ENCODE results near the gene RRP1.

RRP1 gene

DNA sequence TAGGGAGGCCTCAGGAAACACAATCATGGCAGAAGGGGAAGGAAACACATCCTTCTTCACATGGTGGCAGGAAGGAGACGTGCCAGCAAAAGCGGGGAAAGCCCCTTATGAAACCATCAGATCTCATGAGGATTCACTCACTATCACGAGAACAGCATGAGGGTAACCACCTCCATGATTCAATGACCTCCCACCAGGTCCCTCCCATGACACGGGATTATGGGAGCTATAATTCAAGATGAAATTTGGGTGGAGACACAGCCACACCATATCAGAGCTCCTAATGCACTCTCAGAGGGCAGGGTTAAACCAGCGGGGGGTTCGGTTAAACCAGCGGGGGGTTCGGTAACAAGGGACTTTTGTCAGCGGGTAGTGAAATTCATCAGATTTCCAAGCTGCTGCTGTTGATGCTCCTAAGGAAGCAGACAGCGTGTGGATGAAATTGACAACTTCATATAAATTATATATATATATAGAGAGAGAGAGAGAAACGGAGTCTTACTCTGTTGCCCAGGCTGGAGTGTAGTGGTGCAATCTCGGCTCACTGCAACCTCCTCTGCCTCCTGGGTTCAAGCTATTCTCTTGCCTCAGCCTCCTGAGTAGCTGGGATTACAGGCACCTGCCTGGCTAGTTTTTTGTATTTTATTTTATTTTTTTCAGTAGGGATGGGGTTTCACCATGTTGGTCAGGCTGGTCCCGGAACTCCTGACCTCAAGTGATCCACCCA is 17.5 kb upstream of the RRP1 start:
- DNase-seq (ENCODE audit: low read depth, low spot score), result no peak
- TF ChIP-seq YY1 (IDR thresholded peaks at IDR 0.05; ENCODE audit: insufficient read depth, insufficient read length), result no peak
- TF ChIP-seq ZNF274 (IDR thresholded peaks at IDR 0.05; ENCODE audit: low read depth, low read length), result no peak
- no peak for TF ChIP-seq SUZ12 (IDR thresholded peaks at IDR 0.05; ENCODE audit: extremely low read depth, insufficient read depth, insufficient read length)
- Histone ChIP-seq H3K36me3 (ENCODE audit: insufficient read depth, insufficient read length, low read length) (peaks cover 28% of the 10 kb centered on the region), H3K9me3 (ENCODE audit: insufficient read depth, low read length) (no peaks in the 10 kb centered on the region), H3K9ac (ENCODE audit: insufficient read length, low read depth) (no peak overlapping the region), H3K4me3 (ENCODE audit: insufficient read length, low read depth) (no peak overlapping the region), H3K4me1 (ENCODE audit: insufficient read depth, insufficient read length) (peaks cover 32% of the 10 kb centered on the region), H3K27me3 (ENCODE audit: insufficient read depth, insufficient read length) (no peaks in the 10 kb centered on the region)

- no peaks in the 10 kb centered on the region for H3K9me3 ChIP-seq (ENCODE audit: insufficient read depth, low read length)
- DNase-seq (ENCODE audit: low read depth, low spot score), result no peak
- H3K4me3 ChIP-seq (ENCODE audit: insufficient read length, low read depth), result no peak overlapping the region
- H3K36me3 ChIP-seq (ENCODE audit: insufficient read depth, insufficient read length, low read length), result peaks cover 28% of the 10 kb centered on the region
- no peaks in the 10 kb centered on the region for H3K27me3 ChIP-seq (ENCODE audit: insufficient read depth, insufficient read length)
- TF ChIP-seq ZNF274 (IDR thresholded peaks at IDR 0.05; ENCODE audit: low read depth, low read length), result no peak
- no peak for TF ChIP-seq YY1 (IDR thresholded peaks at IDR 0.05; ENCODE audit: insufficient read depth, insufficient read length)
- TF ChIP-seq SUZ12 (IDR thresholded peaks at IDR 0.05; ENCODE audit: extremely low read depth, insufficient read depth, insufficient read length), result no peak
- no peak overlapping the region for H3K9ac ChIP-seq (ENCODE audit: insufficient read length, low read depth)
- H3K4me1 ChIP-seq (ENCODE audit: insufficient read depth, insufficient read length), result peaks cover 27% of the 10 kb centered on the region
These were observed 17.0 kb upstream of the RRP1 start for GRCh38 chr21:43772425-43772821.

DNA sequence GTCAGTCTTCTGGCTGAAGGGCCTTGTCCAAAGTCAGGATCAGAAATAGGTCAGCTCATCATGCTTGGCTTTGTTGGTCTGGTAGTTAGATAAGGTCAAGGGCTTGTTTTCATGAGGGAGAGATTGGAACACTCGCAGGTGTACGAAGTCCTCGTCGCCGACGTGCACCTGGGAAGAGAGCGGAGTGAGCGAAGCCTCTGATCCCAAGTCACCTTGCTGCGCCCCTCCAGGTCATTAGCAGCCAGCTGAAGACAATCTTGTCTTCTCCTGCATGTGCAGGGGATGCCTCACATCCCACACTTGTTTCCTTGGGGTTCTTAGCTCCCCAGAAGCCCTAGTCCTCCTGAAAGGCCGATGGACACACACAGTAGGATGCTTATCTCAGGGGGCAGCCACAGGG is 15.2 kb upstream of the RRP1 start:
- no peak for DNase-seq (ENCODE audit: low read depth, low spot score)
- no peaks in the 10 kb centered on the region for H3K9me3 ChIP-seq (ENCODE audit: insufficient read depth, low read length)
- H3K27me3 ChIP-seq (ENCODE audit: insufficient read depth, insufficient read length), result no peaks in the 10 kb centered on the region
- no peak overlapping the region for H3K4me3 ChIP-seq (ENCODE audit: insufficient read length, low read depth)
- H3K9ac ChIP-seq (ENCODE audit: insufficient read length, low read depth), result peak overlapping the region; percentile 15
- no peak for TF ChIP-seq ZNF274 (IDR thresholded peaks at IDR 0.05; ENCODE audit: low read depth, low read length)
- TF ChIP-seq SUZ12 (IDR thresholded peaks at IDR 0.05; ENCODE audit: extremely low read depth, insufficient read depth, insufficient read length), result no peak
- no peak for TF ChIP-seq YY1 (IDR thresholded peaks at IDR 0.05; ENCODE audit: insufficient read depth, insufficient read length)
- H3K4me1 ChIP-seq (ENCODE audit: insufficient read depth, insufficient read length), result peaks cover 21% of the 10 kb centered on the region
- H3K36me3 ChIP-seq (ENCODE audit: insufficient read depth, insufficient read length, low read length), result peaks cover 28% of the 10 kb centered on the region

- H3K9ac ChIP-seq (ENCODE audit: insufficient read length, low read depth), result peak overlapping the region; percentile 93
- no peak for TF ChIP-seq YY1 (IDR thresholded peaks at IDR 0.05; ENCODE audit: insufficient read depth, insufficient read length)
- TF ChIP-seq ZNF274 (IDR thresholded peaks at IDR 0.05; ENCODE audit: low read depth, low read length), result no peak
- no peak for TF ChIP-seq SUZ12 (IDR thresholded peaks at IDR 0.05; ENCODE audit: extremely low read depth, insufficient read depth, insufficient read length)
- H3K4me3 ChIP-seq (ENCODE audit: insufficient read length, low read depth), result peak overlapping the region; percentile 85
- H3K4me1 ChIP-seq (ENCODE audit: insufficient read depth, insufficient read length), result peaks cover 19% of the 10 kb centered on the region
- peaks cover 28% of the 10 kb centered on the region for H3K36me3 ChIP-seq (ENCODE audit: insufficient read depth, insufficient read length, low read length)
- no peak for DNase-seq (ENCODE audit: low read depth, low spot score)
- no peaks in the 10 kb centered on the region for H3K9me3 ChIP-seq (ENCODE audit: insufficient read depth, low read length)
- H3K27me3 ChIP-seq (ENCODE audit: insufficient read depth, insufficient read length), result no peaks in the 10 kb centered on the region
These were observed 14.2 kb upstream of the RRP1 start for GRCh38 chr21:43775190-43775589.

DNA sequence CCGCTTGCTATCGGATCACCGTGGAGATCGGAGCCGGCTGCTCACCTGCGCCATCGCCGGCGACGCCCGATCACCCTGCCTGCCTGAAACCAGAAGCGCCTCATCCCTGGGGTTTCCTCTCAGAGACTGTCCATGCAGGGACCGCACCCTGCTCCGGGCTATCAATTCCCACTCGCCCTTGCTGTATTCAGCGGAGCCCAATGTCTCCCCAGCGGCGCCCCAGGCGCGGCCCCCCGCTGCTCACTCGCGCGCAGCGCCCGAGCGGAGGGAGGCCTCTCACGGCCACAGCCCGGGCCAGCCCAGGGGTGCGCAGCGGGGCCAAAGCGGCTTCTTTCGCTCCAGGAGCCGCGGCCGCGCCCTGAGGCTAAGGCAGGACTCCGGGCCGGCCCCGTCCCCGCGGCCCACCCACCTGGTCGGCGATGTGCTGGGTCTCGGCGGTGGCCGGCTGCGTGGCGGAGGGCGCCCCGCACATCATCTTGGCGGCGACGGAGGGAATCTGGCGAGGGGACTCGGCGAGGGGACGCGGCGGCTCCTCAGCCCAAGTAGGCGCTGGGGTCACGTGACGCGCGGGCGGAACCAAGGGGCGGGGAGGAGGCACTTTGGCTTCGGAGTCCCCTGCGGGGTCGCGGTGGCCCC is 13.5 kb upstream of the RRP1 start, which contains the start of gene CSTB:
Gene CSTB, minus strand, starts transcription at position 514 of the 636 bp plus-strand sequence. Its CDS starts 39 bp downstream, at position 475.
- H3K4me1 ChIP-seq (ENCODE audit: insufficient read depth, insufficient read length), result peaks cover 22% of the 10 kb centered on the region

DNA sequence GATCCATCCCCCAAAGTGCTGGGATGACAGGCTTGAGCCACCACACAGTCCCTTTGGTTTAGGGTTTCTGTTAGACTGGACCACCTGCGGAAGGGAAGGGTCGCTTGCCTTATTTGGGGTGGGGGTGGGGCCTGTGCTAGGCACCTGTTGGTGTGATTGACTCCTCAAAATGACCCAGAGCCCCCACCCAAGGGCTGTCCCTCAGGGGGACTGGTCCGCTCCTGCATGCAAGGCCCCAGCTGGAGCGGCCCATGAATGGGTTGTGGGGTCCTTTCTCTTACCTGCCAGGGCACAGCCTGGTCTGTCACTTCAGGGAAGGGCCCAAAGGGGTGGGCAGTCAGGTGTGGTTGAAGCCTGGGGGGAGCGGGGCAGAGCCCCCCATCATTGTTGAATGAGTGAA is 11.4 kb upstream of the RRP1 start:
- Histone ChIP-seq H3K27me3 (ENCODE audit: insufficient read depth, insufficient read length) (no peaks in the 10 kb centered on the region), H3K36me3 (ENCODE audit: insufficient read depth, insufficient read length, low read length) (peaks cover 22% of the 10 kb centered on the region), H3K4me1 (ENCODE audit: insufficient read depth, insufficient read length) (peaks cover 18% of the 10 kb centered on the region), H3K9me3 (ENCODE audit: insufficient read depth, low read length) (no peaks in the 10 kb centered on the region), H3K4me3 (ENCODE audit: insufficient read length, low read depth) (no peak overlapping the region), H3K9ac (ENCODE audit: insufficient read length, low read depth) (no peak overlapping the region)
- no peak for DNase-seq (ENCODE audit: low read depth, low spot score)
- no peak for TF ChIP-seq ZNF274 (IDR thresholded peaks at IDR 0.05; ENCODE audit: low read depth, low read length)
- TF ChIP-seq SUZ12 (IDR thresholded peaks at IDR 0.05; ENCODE audit: extremely low read depth, insufficient read depth, insufficient read length), result no peak
- TF ChIP-seq YY1 (IDR thresholded peaks at IDR 0.05; ENCODE audit: insufficient read depth, insufficient read length), result no peak

More for the DNA sequence above, 13.5 kb upstream of the RRP1 start, which contains the start of gene CSTB:
- peaks cover 28% of the 10 kb centered on the region for H3K36me3 ChIP-seq (ENCODE audit: insufficient read depth, insufficient read length, low read length)
- peak within 1 kb of the TSS; percentile 85 for H3K4me3 ChIP-seq (ENCODE audit: insufficient read length, low read depth)
- peak within 1 kb of the TSS; percentile 93 for H3K9ac ChIP-seq (ENCODE audit: insufficient read length, low read depth)
- H3K27me3 ChIP-seq (ENCODE audit: insufficient read depth, insufficient read length), result no peaks in the 10 kb centered on the region
- DNase-seq (ENCODE audit: low read depth, low spot score), result peak; percentile 70
- no peak for TF ChIP-seq ZNF274 (IDR thresholded peaks at IDR 0.05; ENCODE audit: low read depth, low read length)
- no peak for TF ChIP-seq SUZ12 (IDR thresholded peaks at IDR 0.05; ENCODE audit: extremely low read depth, insufficient read depth, insufficient read length)
- no peak for TF ChIP-seq YY1 (IDR thresholded peaks at IDR 0.05; ENCODE audit: insufficient read depth, insufficient read length)
- H3K9me3 ChIP-seq (ENCODE audit: insufficient read depth, low read length), result no peaks in the 10 kb centered on the region
